T-helper 17 cell (primary cell): ENCODE data around the gene DIS3L. TPM values are rescaled to one million over a fixed set of nuclear protein-coding genes. Genes with fewer than 3 reads are reported as not detected.
"Not testable (repeated sequence)": the region's sequence is repeated elsewhere in the genome, so short reads cannot be mapped to it uniquely, and the experiment has no call there.

Experiments
- ATAC-seq: fragments of 150-1000 bp; cut with Tn5 transposase; 2 replicates; pipeline ENCODE4 v1.10.0; 2021; ENCODE audit warnings: mild to moderate bottlenecking, moderate library complexity
- DNase-seq, 3 donors: peaks; one replicate each; pipeline versions ENCODE4 v3.0.0 to v3.0.0-alpha.2; 2020 to 2021
- H3K9me3 ChIP-seq: one replicate; pipeline ENCODE4 v1.7.0; 2013; ENCODE audit warnings: low read length, mild to moderate bottlenecking; ENCODE audit not compliant: control insufficient read depth, poor library complexity, severe bottlenecking
- H3K27ac Mint-ChIP-seq: one replicate; pipeline ENCODE4 v1.8.0; 2022; ENCODE audit warnings: mild to moderate bottlenecking, moderate library complexity, mixed read lengths
- H3K27me3 Mint-ChIP-seq: one replicate; pipeline ENCODE4 v1.8.0; 2022; ENCODE audit warnings: mixed read lengths
- H3K36me3 Mint-ChIP-seq: one replicate; pipeline ENCODE4 v1.8.0; 2022; ENCODE audit warnings: low read depth, mixed read lengths
- H3K4me1 Mint-ChIP-seq: one replicate; pipeline ENCODE4 v1.8.0; 2022; ENCODE audit warnings: mild to moderate bottlenecking, mixed read lengths
- H3K4me3 Mint-ChIP-seq: one replicate; pipeline ENCODE4 v1.8.0; 2022; ENCODE audit warnings: mild to moderate bottlenecking, moderate library complexity, mixed read lengths
- total RNA-seq, 4 donors: library from RNA in 2 of 4; stranded (reverse) in 2 of 4; gene quantifications; one replicate each; pipeline ENCODE4 v1.2.3 and lab custom pipeline; 2022 to 2026

The DIS3L gene
- total RNA-seq, 2 donors from 2014 or later: 22.1 to 22.3 TPM

GRCh38 chr15:66362776-66363175, 69.4 kb downstream of the DIS3L start:
- H3K36me3 Mint-ChIP-seq: no peaks in the 10 kb centered on the region
- H3K4me1 Mint-ChIP-seq: no peaks in the 10 kb centered on the region
- H3K9me3 ChIP-seq: no peaks in the 10 kb centered on the region
- H3K27ac Mint-ChIP-seq: no peak overlapping the region
- DNase-seq (no peak), ATAC-seq (no peak)
- no peak overlapping the region for H3K4me3 Mint-ChIP-seq
- H3K27me3 Mint-ChIP-seq: no peaks in the 10 kb centered on the region

- no peak for ATAC-seq
- no peak overlapping the region for H3K4me3 Mint-ChIP-seq
- no peaks in the 10 kb centered on the region for H3K36me3 Mint-ChIP-seq
- no peaks in the 10 kb centered on the region for H3K9me3 ChIP-seq
- no peak overlapping the region for H3K27ac Mint-ChIP-seq
- H3K27me3 Mint-ChIP-seq: no peaks in the 10 kb centered on the region
- peaks cover 6% of the 10 kb centered on the region for H3K4me1 Mint-ChIP-seq
- no peak for DNase-seq
Measured at GRCh38 chr15:66364944-66365528, 71.7 kb downstream of the DIS3L start.

GRCh38 chr15:66369773-66370651, 76.6 kb downstream of the DIS3L start:
- Mint-ChIP-seq H3K27ac (peak overlapping the region; percentile 92), H3K27me3 (no peaks in the 10 kb centered on the region), H3K36me3 (no peaks in the 10 kb centered on the region), H3K4me3 (peak overlapping the region; percentile 79), H3K4me1 (peaks cover 9% of the 10 kb centered on the region)
- no peaks in the 10 kb centered on the region for H3K9me3 ChIP-seq
- DNase-seq (no peak), ATAC-seq (peak; percentile 71)

- Mint-ChIP-seq H3K4me3 (no peak overlapping the region), H3K27ac (no peak overlapping the region), H3K36me3 (no peaks in the 10 kb centered on the region), H3K27me3 (no peaks in the 10 kb centered on the region), H3K4me1 (peaks cover 9% of the 10 kb centered on the region)
- no peaks in the 10 kb centered on the region for H3K9me3 ChIP-seq
- DNase-seq: no peak
- no peak for ATAC-seq
Measured at GRCh38 chr15:66374179-66374578, 80.8 kb downstream of the DIS3L start.

GRCh38 chr15:66378814-66379430, 85.6 kb downstream of the DIS3L start:
- H3K4me3 Mint-ChIP-seq: no peak overlapping the region
- ATAC-seq (no peak), DNase-seq (no peak)
- H3K4me1 Mint-ChIP-seq: no peaks in the 10 kb centered on the region
- H3K27me3 Mint-ChIP-seq: no peaks in the 10 kb centered on the region
- no peaks in the 10 kb centered on the region for H3K9me3 ChIP-seq
- no peak overlapping the region for H3K27ac Mint-ChIP-seq
- H3K36me3 Mint-ChIP-seq: no peaks in the 10 kb centered on the region

- not testable (repeated sequence) for H3K27me3 Mint-ChIP-seq, H3K36me3 Mint-ChIP-seq, DNase-seq, H3K4me3 Mint-ChIP-seq, H3K27ac Mint-ChIP-seq, ATAC-seq, H3K9me3 ChIP-seq
- H3K4me1 Mint-ChIP-seq: peaks cover 10% of the 10 kb centered on the region
Measured at GRCh38 chr15:66381376-66381775, 88.0 kb downstream of the DIS3L start.

Other genes with a start within 250 kb of the DIS3L start
- gene MEGF11, start 39.8 kb upstream of the DIS3L start, total RNA-seq: not detected
- 1 to 10 TPM; 2.9 to 4.2 TPM for gene TIPIN, start 63.1 kb downstream of the DIS3L start, total RNA-seq
- 10 to 100 TPM; 39.2 to 57.3 TPM for gene MAP2K1, start 93.3 kb downstream of the DIS3L start, total RNA-seq
- 10 to 100 TPM; 15.1 to 20.5 TPM for gene SNAPC5, start 204.2 kb downstream of the DIS3L start, total RNA-seq
- gene RPL4, start 211.3 kb downstream of the DIS3L start, total RNA-seq: 1,000 to 10,000 TPM; 3,651 to 3,689 TPM
- gene ZWILCH, start 211.8 kb downstream of the DIS3L start, total RNA-seq: 10 to 100 TPM in 1 of 2 donors, 1 to 10 TPM in 1; 5.6 to 10.5 TPM